Coronary artery (tissue), 2 donors: ENCODE measurements around the gene ZNF268.

Experiments used
- DNase-seq: peaks from one replicate; pipeline ENCODE4 v3.0.0-alpha.2; 2017; ENCODE audit warnings: low spot score
- H3K27ac ChIP-seq, 2 donors: fragments of 200-600 bp; sonication (generic); one replicate each; pipeline ENCODE4 v1.5.1; 2016 to 2019
- H3K4me3 ChIP-seq: fragments of 200-600 bp; sonication (generic); 2 replicates; pipeline ENCODE4 v1.5.1; 2016; ENCODE audit warnings: mild to moderate bottlenecking, moderate library complexity
- TF ChIP-seq, protein P1 (sequence below): fragments of 200-600 bp; sonication (generic); IDR thresholded peaks from one replicate; pipeline ENCODE4 v1.5.1; 2019; ENCODE audit warnings: antibody characterized with exemption

Gene ZNF268

DNA sequence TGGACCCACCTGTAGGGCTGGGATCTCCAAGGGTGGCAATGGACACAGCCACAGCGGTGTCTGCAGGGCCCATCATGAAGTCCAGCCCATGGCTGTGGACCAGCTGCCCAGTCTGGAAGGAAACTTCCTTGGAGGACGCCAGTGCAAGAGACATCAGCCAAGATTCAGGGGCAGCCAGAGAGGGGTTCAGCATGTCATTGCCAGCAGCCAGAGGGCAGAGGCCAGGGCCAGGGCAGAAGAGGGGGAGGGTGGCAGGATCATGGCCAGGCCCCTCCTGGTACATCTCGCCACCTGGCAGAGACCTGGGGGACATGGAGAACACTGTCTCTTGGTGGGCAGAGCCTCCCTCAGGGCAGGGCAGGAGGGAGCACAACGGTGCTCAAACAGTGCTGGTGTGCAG is 44.2 kb downstream of the ZNF268 start:
- TF ChIP-seq, protein P1, sequence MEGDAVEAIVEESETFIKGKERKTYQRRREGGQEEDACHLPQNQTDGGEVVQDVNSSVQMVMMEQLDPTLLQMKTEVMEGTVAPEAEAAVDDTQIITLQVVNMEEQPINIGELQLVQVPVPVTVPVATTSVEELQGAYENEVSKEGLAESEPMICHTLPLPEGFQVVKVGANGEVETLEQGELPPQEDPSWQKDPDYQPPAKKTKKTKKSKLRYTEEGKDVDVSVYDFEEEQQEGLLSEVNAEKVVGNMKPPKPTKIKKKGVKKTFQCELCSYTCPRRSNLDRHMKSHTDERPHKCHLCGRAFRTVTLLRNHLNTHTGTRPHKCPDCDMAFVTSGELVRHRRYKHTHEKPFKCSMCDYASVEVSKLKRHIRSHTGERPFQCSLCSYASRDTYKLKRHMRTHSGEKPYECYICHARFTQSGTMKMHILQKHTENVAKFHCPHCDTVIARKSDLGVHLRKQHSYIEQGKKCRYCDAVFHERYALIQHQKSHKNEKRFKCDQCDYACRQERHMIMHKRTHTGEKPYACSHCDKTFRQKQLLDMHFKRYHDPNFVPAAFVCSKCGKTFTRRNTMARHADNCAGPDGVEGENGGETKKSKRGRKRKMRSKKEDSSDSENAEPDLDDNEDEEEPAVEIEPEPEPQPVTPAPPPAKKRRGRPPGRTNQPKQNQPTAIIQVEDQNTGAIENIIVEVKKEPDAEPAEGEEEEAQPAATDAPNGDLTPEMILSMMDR, result no peak
- Histone ChIP-seq H3K4me3 (no peak overlapping the region), H3K27ac (no peak overlapping the region)
- no peak for DNase-seq

DNA sequence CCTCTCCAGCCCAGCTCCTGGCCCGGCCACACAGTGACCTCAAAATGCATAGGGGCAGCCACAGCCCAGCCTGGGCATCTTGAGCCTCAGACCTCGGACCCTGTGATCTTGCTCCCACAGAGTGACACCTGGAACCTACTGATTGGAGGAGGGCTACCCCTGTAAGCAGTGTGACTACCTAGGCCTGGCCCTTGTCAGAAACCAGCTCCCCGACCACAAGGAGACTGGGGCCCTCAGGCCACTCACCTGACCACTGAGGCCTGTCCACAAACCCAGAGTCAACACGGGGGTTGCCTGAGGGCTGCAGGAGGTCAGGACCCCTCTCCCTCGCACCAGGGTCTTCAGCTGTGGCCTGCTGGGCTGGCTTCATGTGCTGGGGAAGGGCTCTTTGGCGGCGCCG is 45.4 kb downstream of the ZNF268 start:
- TF ChIP-seq, protein P1, result no peak
- Histone ChIP-seq H3K27ac (no peak overlapping the region), H3K4me3 (no peak overlapping the region)
- peak; percentile 68 for DNase-seq

DNA sequence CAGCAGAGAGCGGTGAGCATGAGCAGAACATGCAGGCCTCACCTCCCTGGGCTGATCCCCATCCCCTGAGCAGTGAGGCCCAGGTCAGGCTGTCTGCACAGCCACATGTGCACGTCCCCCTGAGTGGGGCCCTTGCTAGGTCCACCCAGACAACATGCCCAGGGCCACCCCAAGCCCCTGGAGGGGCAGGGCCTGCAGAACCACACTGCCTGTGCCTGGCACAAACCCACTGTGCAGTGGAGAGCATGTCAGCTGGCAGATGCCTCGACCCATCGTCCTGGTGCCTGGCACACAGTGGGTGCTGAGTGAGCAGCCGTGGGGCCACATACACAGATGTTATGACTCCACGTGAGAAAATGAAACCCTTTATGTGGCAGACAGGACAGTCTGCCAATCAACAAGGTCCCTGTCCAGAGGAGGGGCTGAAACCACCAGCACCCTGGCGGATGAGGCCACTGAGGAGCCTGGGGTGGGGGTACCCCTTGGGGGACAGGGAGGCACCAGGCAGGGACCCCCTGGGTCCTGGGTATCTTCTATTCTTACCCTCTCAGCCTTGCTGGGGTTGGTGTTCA is 46.1 kb downstream of the ZNF268 start:
- Histone ChIP-seq H3K27ac (no peak overlapping the region), H3K4me3 (no peak overlapping the region)
- TF ChIP-seq, protein P1, result no peak
- no peak for DNase-seq

DNA sequence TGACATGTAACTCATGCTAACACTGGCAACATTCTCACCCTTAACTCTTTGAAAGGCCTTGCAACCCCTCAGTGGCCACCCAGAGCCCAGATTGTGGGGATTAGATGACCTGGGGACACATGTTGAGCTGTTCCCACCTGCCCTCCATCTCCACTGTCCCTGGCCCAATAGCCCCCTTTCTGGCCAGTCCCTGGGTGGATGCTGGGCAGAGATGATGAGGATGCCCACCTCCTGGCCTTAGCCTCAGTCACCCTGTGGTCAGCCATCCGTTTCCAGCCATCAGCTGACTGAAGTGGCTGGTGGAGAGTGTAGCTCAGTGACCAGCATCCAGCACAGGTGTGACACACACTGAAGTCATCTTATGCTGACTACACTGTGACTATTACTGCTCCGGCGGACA is 49.7 kb downstream of the ZNF268 start:
- DNase-seq, result no peak
- no peak overlapping the region for H3K27ac ChIP-seq

DNA sequence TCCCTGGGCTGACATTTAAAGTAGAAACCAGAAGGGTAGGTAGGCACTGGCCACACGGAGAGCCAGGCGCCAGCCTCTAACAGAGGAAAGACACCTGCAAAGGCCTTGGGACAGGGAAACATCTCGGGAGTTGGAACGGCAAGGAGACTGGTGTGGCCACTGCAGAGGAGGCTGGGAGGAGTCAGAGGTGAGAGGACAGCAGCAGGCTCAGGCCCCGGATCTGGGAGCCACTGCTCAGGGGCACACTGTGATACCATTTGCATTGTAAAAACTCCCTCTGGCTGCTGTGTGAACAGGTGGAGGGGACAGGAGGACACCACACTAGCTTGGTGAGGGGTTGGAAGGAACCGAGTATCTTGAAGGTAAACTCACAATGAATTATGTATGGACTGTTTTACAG is 51.7 kb downstream of the ZNF268 start:
- Histone ChIP-seq H3K4me3 (no peak overlapping the region), H3K27ac (no peak overlapping the region)
- DNase-seq, result no peak
- TF ChIP-seq, protein P1, result no peak

More for the DNA sequence above, 49.7 kb downstream of the ZNF268 start:
- TF ChIP-seq, protein P1, result no peak
- no peak overlapping the region for H3K4me3 ChIP-seq

DNA sequence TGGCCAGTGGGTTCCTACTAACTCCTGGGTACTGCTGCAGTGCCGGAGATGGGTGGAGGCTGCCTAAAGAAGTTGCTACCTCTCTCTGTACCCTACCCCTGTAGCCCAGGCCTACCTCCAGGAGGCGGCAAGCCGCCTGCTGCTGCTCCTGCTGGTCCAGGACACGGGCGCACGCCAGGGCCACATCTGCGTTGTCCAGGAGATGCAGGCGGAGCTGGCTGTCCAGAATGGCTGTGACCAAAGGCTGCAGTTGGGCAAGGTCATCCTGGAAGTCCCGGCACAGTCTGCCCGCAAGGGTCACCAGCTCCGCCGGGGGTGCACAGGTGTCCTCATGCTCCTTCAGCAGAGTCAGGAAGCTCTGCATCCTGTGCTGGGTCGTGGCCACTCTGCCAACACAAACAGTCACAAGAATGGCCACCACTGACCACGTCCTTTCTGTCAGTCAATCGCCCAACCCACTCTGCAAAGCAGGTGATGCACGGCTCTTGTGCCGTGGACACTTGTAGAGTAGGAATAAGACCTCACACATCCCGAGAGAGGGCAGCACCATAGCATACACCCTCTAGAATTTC is 52.8 kb downstream of the ZNF268 start:
- TF ChIP-seq, protein P1, result no peak
- H3K4me3 ChIP-seq, result no peak overlapping the region
- DNase-seq, result no peak
- H3K27ac ChIP-seq, result no peak overlapping the region

DNA sequence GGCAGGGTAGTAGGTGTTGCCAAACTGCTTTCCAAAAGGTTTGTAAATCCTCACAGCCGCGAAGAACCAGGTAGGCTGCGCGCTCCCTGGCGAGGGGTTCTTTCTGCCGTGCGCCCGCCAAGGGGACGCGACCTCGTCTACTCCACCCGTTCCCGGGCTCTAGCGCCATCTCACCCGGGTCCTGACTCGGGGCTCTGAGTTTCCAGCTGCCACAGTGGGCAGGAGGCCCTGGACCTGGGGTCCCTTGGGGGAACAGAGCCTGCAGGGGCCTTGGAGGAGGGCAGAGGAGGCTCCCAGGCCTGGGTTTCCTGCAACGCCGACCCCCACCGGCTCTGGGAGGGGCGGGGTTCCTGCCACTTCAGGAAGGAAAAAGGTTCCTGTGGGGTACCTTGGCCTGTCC is 53.7 kb downstream of the ZNF268 start:
- TF ChIP-seq, protein P1, result no peak
- Histone ChIP-seq H3K27ac (no peak overlapping the region), H3K4me3 (no peak overlapping the region)
- DNase-seq, result no peak
